ENCODE results near the gene SERTAD1.
A peak's percentile ranks its signal among the peaks of the same experiment; 100 is the strongest.
"Not testable (repeated sequence)": the region's sequence is repeated elsewhere in the genome, so short reads cannot be mapped to it uniquely, and the experiment has no call there.

The SERTAD1 gene

GRCh38 chr19:40410030-40410389 is 15.8 kb downstream of the SERTAD1 start:
- Mint-ChIP-seq H3K27ac (no peak overlapping the region), H3K9me3 (no peaks in the 10 kb centered on the region), H3K4me1 (ENCODE audit: low read depth) (peaks cover 10% of the 10 kb centered on the region), H3K27me3 (ENCODE audit: low read depth) (peaks cover 2% of the 10 kb centered on the region), H3K36me3 (ENCODE audit: low read depth) (no peaks in the 10 kb centered on the region), H3K4me3 (no peak overlapping the region)

- H3K4me3 Mint-ChIP-seq; H3K27me3 Mint-ChIP-seq (ENCODE audit: low read depth); H3K36me3 Mint-ChIP-seq (ENCODE audit: low read depth); H3K27ac Mint-ChIP-seq; H3K9me3 Mint-ChIP-seq: not testable (repeated sequence)
- peaks cover 11% of the 10 kb centered on the region for H3K4me1 Mint-ChIP-seq (ENCODE audit: low read depth)
Observed at GRCh38 chr19:40408598-40408925, 17.2 kb downstream of the SERTAD1 start.

- Mint-ChIP-seq H3K9me3 (no peaks in the 10 kb centered on the region), H3K27me3 (ENCODE audit: low read depth) (peaks cover 2% of the 10 kb centered on the region), H3K27ac (no peak overlapping the region), H3K36me3 (ENCODE audit: low read depth) (no peaks in the 10 kb centered on the region), H3K4me3 (no peak overlapping the region), H3K4me1 (ENCODE audit: low read depth) (peaks cover 14% of the 10 kb centered on the region)
Observed at GRCh38 chr19:40407714-40408597, 17.8 kb downstream of the SERTAD1 start.

GRCh38 chr19:40403262-40403984 is 22.4 kb downstream of the SERTAD1 start:
- Mint-ChIP-seq H3K36me3 (ENCODE audit: low read depth) (no peaks in the 10 kb centered on the region), H3K27me3 (ENCODE audit: low read depth) (peaks cover 9% of the 10 kb centered on the region), H3K27ac (peak overlapping the region; percentile 88), H3K4me1 (ENCODE audit: low read depth) (peaks cover 22% of the 10 kb centered on the region), H3K9me3 (no peaks in the 10 kb centered on the region), H3K4me3 (peak overlapping the region; percentile 95)

GRCh38 chr19:40400559-40400958 is 25.2 kb downstream of the SERTAD1 start:
- no peak overlapping the region for H3K27ac Mint-ChIP-seq
- H3K4me1 Mint-ChIP-seq (ENCODE audit: low read depth) = peaks cover 14% of the 10 kb centered on the region
- H3K27me3 Mint-ChIP-seq (ENCODE audit: low read depth) = peaks cover 9% of the 10 kb centered on the region
- no peak overlapping the region for H3K4me3 Mint-ChIP-seq
- H3K9me3 Mint-ChIP-seq = no peaks in the 10 kb centered on the region
- H3K36me3 Mint-ChIP-seq (ENCODE audit: low read depth) = no peaks in the 10 kb centered on the region

- H3K27me3 Mint-ChIP-seq (ENCODE audit: low read depth) = peaks cover 9% of the 10 kb centered on the region
- peaks cover 13% of the 10 kb centered on the region for H3K4me1 Mint-ChIP-seq (ENCODE audit: low read depth)
- H3K4me3 Mint-ChIP-seq = no peak overlapping the region
- H3K36me3 Mint-ChIP-seq (ENCODE audit: low read depth) = no peaks in the 10 kb centered on the region
- H3K9me3 Mint-ChIP-seq = no peaks in the 10 kb centered on the region
- H3K27ac Mint-ChIP-seq = no peak overlapping the region
Observed at GRCh38 chr19:40398417-40399131, 27.2 kb downstream of the SERTAD1 start.

- Mint-ChIP-seq H3K4me1 (ENCODE audit: low read depth) (peaks cover 7% of the 10 kb centered on the region), H3K9me3 (no peaks in the 10 kb centered on the region), H3K27me3 (ENCODE audit: low read depth) (peaks cover 9% of the 10 kb centered on the region), H3K4me3 (no peak overlapping the region), H3K36me3 (ENCODE audit: low read depth) (no peaks in the 10 kb centered on the region), H3K27ac (no peak overlapping the region)
Observed at GRCh38 chr19:40397568-40397906, 28.3 kb downstream of the SERTAD1 start.

GRCh38 chr19:40396886-40397567 is 28.8 kb downstream of the SERTAD1 start:
- H3K4me3 Mint-ChIP-seq = no peak overlapping the region
- H3K27me3 Mint-ChIP-seq (ENCODE audit: low read depth) = peaks cover 9% of the 10 kb centered on the region
- H3K36me3 Mint-ChIP-seq (ENCODE audit: low read depth) = no peaks in the 10 kb centered on the region
- H3K4me1 Mint-ChIP-seq (ENCODE audit: low read depth) = peaks cover 7% of the 10 kb centered on the region
- H3K27ac Mint-ChIP-seq = no peak overlapping the region
- no peaks in the 10 kb centered on the region for H3K9me3 Mint-ChIP-seq

GRCh38 chr19:40395956-40396355 is 29.8 kb downstream of the SERTAD1 start:
- Mint-ChIP-seq H3K9me3 (no peaks in the 10 kb centered on the region), H3K36me3 (ENCODE audit: low read depth) (no peaks in the 10 kb centered on the region), H3K27me3 (ENCODE audit: low read depth) (peaks cover 9% of the 10 kb centered on the region), H3K4me3 (no peak overlapping the region), H3K27ac (no peak overlapping the region), H3K4me1 (ENCODE audit: low read depth) (peaks cover 7% of the 10 kb centered on the region)

GRCh38 chr19:40394816-40395210 is 31.0 kb downstream of the SERTAD1 start:
- no peaks in the 10 kb centered on the region for H3K9me3 Mint-ChIP-seq

GRCh38 chr19:40393894-40394815 is 31.6 kb downstream of the SERTAD1 start:
- peaks cover 4% of the 10 kb centered on the region for H3K27me3 Mint-ChIP-seq (ENCODE audit: low read depth)
- H3K9me3 Mint-ChIP-seq = no peaks in the 10 kb centered on the region
- H3K4me1 Mint-ChIP-seq (ENCODE audit: low read depth) = peaks cover 3% of the 10 kb centered on the region
- no peak overlapping the region for H3K27ac Mint-ChIP-seq
- no peaks in the 10 kb centered on the region for H3K36me3 Mint-ChIP-seq (ENCODE audit: low read depth)
- no peak overlapping the region for H3K4me3 Mint-ChIP-seq

More at GRCh38 chr19:40394816-40395210, 31.0 kb downstream of the SERTAD1 start:
- H3K36me3 Mint-ChIP-seq (ENCODE audit: low read depth) = no peaks in the 10 kb centered on the region
- peaks cover 7% of the 10 kb centered on the region for H3K4me1 Mint-ChIP-seq (ENCODE audit: low read depth)
- peaks cover 9% of the 10 kb centered on the region for H3K27me3 Mint-ChIP-seq (ENCODE audit: low read depth)
- H3K4me3 Mint-ChIP-seq = no peak overlapping the region
- no peak overlapping the region for H3K27ac Mint-ChIP-seq

GRCh38 chr19:40392894-40393517 is 32.8 kb downstream of the SERTAD1 start:
- H3K4me1 Mint-ChIP-seq (ENCODE audit: low read depth) = no peaks in the 10 kb centered on the region
- no peak overlapping the region for H3K27ac Mint-ChIP-seq
- H3K4me3 Mint-ChIP-seq = no peak overlapping the region

GRCh38 chr19:40392123-40392522 is 33.7 kb downstream of the SERTAD1 start:
- Mint-ChIP-seq H3K27me3 (ENCODE audit: low read depth) (no peaks in the 10 kb centered on the region), H3K4me3 (no peak overlapping the region), H3K36me3 (ENCODE audit: low read depth) (no peaks in the 10 kb centered on the region), H3K9me3 (no peaks in the 10 kb centered on the region), H3K27ac (no peak overlapping the region), H3K4me1 (ENCODE audit: low read depth) (no peaks in the 10 kb centered on the region)

More at GRCh38 chr19:40392894-40393517, 32.8 kb downstream of the SERTAD1 start:
- no peaks in the 10 kb centered on the region for H3K27me3 Mint-ChIP-seq (ENCODE audit: low read depth)
- H3K36me3 Mint-ChIP-seq (ENCODE audit: low read depth) = no peaks in the 10 kb centered on the region
- no peaks in the 10 kb centered on the region for H3K9me3 Mint-ChIP-seq

All from T-helper 1 cell treated with Interleukin-12 subunit alpha and Interleukin-12 subunit beta and Interleukin-4 antibody, amounts not matched to agents 30 μg/mL and 1 μg/mL, for 36 hours (primary cell).